Mesenchymal stem cell (in vitro differentiated cells and primary cell): ENCODE measurements around the gene CAAP1.

Experiments used
- DNase-seq: peaks from one replicate; pipeline ENCODE4 v3.0.0-alpha.2; 2013
- H2AFZ ChIP-seq: one replicate; pipeline ENCODE4 v1.6.1; 2013; ENCODE audit warnings: low read depth, mild to moderate bottlenecking, control low read depth, inconsistent platforms, low read length, moderate library complexity
- H2AK5ac ChIP-seq: 2 replicates; pipeline ENCODE4 v1.6.1; 2013; ENCODE audit warnings: low read length, moderate library complexity, mild to moderate bottlenecking, inconsistent platforms; ENCODE audit not compliant: severe bottlenecking
- H2BK120ac ChIP-seq: one replicate; pipeline ENCODE4 v1.6.1; 2013; ENCODE audit warnings: low read depth, mild to moderate bottlenecking, inconsistent platforms, low read length, moderate library complexity
- H2BK12ac ChIP-seq, 2 experiments: one replicate each; pipeline ENCODE4 v1.6.1; 2013; ENCODE audit warnings: inconsistent platforms in 2 of 2, low read length in 2 of 2, mild to moderate bottlenecking in 2 of 2, moderate library complexity in 2 of 2, control low read depth in 1 of 2
- H2BK15ac ChIP-seq: one replicate; pipeline ENCODE4 v1.6.1; 2013; ENCODE audit warnings: mild to moderate bottlenecking, low read depth, inconsistent platforms; ENCODE audit not compliant: poor library complexity, severe bottlenecking
- H2BK5ac ChIP-seq: 2 replicates; pipeline ENCODE4 v1.6.1; 2013; ENCODE audit warnings: low read depth, mild to moderate bottlenecking, low read length, control low read depth, inconsistent platforms; ENCODE audit not compliant: poor library complexity, severe bottlenecking
- H3K14ac ChIP-seq, 2 experiments: one replicate each; pipeline ENCODE4 v1.6.1; 2013; ENCODE audit warnings: inconsistent platforms in 2 of 2, low read length in 2 of 2, control low read depth in 1 of 2, mild to moderate bottlenecking in 1 of 2, moderate library complexity in 1 of 2
- H3K18ac ChIP-seq, 2 experiments: one replicate each; pipeline ENCODE4 v1.6.1; 2013; ENCODE audit warnings: inconsistent platforms in 2 of 2, low read length in 2 of 2, control low read depth in 1 of 2, low read depth in 1 of 2, mild to moderate bottlenecking in 1 of 2
- H3K23ac ChIP-seq, 2 experiments: one replicate each; pipeline ENCODE4 v1.6.1; 2013; ENCODE audit warnings: inconsistent platforms in 2 of 2, low read length in 2 of 2, mild to moderate bottlenecking in 2 of 2, moderate library complexity in 2 of 2, control low read depth in 1 of 2
- H3K27ac ChIP-seq: 2 replicates; pipeline ENCODE4 v1.5.1; 2013; ENCODE audit warnings: mild to moderate bottlenecking, moderate library complexity, low read length, control low read depth, inconsistent platforms; ENCODE audit not compliant: poor library complexity, severe bottlenecking
- H3K27me3 ChIP-seq, 2 experiments: 2 replicates each; pipeline versions ENCODE4 v1.6.1 to v1.7.0; 2013; ENCODE audit warnings: low read length in 2 of 2, mild to moderate bottlenecking in 2 of 2, moderate library complexity in 2 of 2, control low read depth in 1 of 2, inconsistent platforms in 1 of 2; ENCODE audit not compliant: control insufficient read depth in 1 of 2, insufficient read depth in 1 of 2
- H3K36me3 ChIP-seq, 2 experiments: 2 replicates each; pipeline versions ENCODE4 v1.6.1 to v1.7.0; 2013; ENCODE audit warnings: low read length in 2 of 2, control low read depth in 1 of 2, inconsistent platforms in 1 of 2, low read depth in 1 of 2, mild to moderate bottlenecking in 1 of 2; ENCODE audit not compliant: insufficient read depth in 2 of 2, control insufficient read depth in 1 of 2
- H3K4ac ChIP-seq, 2 experiments: one replicate each; pipeline ENCODE4 v1.6.1; 2013; ENCODE audit warnings: inconsistent platforms in 2 of 2, low read length in 2 of 2, mild to moderate bottlenecking in 2 of 2, moderate library complexity in 2 of 2, control low read depth in 1 of 2, low read depth in 1 of 2
- H3K4me1 ChIP-seq: 2 replicates; pipeline ENCODE4 v1.6.1; 2013; ENCODE audit warnings: low read depth, low read length, control low read depth; ENCODE audit not compliant: control insufficient read depth, insufficient read depth
- H3K4me2 ChIP-seq: 2 replicates; pipeline ENCODE4 v1.6.1; 2013; ENCODE audit warnings: low read length, mild to moderate bottlenecking, inconsistent platforms; ENCODE audit not compliant: poor library complexity, severe bottlenecking
- H3K4me3 ChIP-seq, 2 experiments: 2 replicates each; pipeline versions ENCODE4 v1.5.1 to v1.7.0; 2013; ENCODE audit warnings: low read length in 2 of 2, mild to moderate bottlenecking in 2 of 2, control low read depth in 1 of 2, low read depth in 1 of 2; ENCODE audit not compliant: insufficient read depth in 1 of 2
- H3K79me1 ChIP-seq: replicated peaks from 2 replicates; pipeline ENCODE4 v1.6.1; 2013; ENCODE audit warnings: mild to moderate bottlenecking, control low read depth, low read length, inconsistent platforms; ENCODE audit not compliant: poor library complexity, severe bottlenecking
- H3K9ac ChIP-seq: 2 replicates; pipeline ENCODE4 v1.7.0; 2013; ENCODE audit warnings: mild to moderate bottlenecking, low read length, moderate library complexity
- H3K9me3 ChIP-seq: 2 replicates; pipeline ENCODE4 v1.7.0; 2013; ENCODE audit warnings: mild to moderate bottlenecking, low read length; ENCODE audit not compliant: control insufficient read depth
- H4K8ac ChIP-seq: one replicate; pipeline ENCODE4 v1.6.1; 2013; ENCODE audit warnings: inconsistent platforms, mild to moderate bottlenecking, low read length, moderate library complexity
- H4K91ac ChIP-seq: one replicate; pipeline ENCODE4 v1.6.1; 2013; ENCODE audit warnings: mild to moderate bottlenecking, low read length, inconsistent platforms
- WGBS: methylation state at CpG from one replicate; pipeline ENCODE4 v1.1.7; 2013; ENCODE audit warnings: mixed read lengths; 5-methylcytosine and 5-hydroxymethylcytosine counted together

CAAP1 gene

GRCh38 chr9:26807161-26807560, 85.4 kb downstream of the CAAP1 start:
- Histone ChIP-seq H2AK5ac (no peak overlapping the region), H3K4me3 (no peak overlapping the region), H4K8ac (no peak overlapping the region), H3K9ac (no peak overlapping the region), H2BK5ac (no peak overlapping the region), H2BK12ac (no peak overlapping the region), H3K4me2 (no peak overlapping the region), H3K18ac (no peak overlapping the region), H3K36me3 (no peaks in the 10 kb centered on the region), H3K9me3 (peaks cover 4% of the 10 kb centered on the region), H3K4ac (no peak overlapping the region), H2AFZ (no peak overlapping the region), H2BK120ac (no peak overlapping the region), H3K14ac (no peak overlapping the region), H3K79me1 (no peaks in the 10 kb centered on the region), H3K4me1 (no peaks in the 10 kb centered on the region), H3K23ac (no peak overlapping the region), H3K27me3 (no peaks in the 10 kb centered on the region), H3K27ac (no peak overlapping the region), H4K91ac (no peak overlapping the region), H2BK15ac (no peak overlapping the region)
- no peak for DNase-seq
- WGBS: 67% methylated on average over 3 of the region's 5 CpGs

- no peak overlapping the region for H3K14ac ChIP-seq
- DNase-seq: no peak
These were observed 89.7 kb downstream of the CAAP1 start for GRCh38 chr9:26802921-26803320.

GRCh38 chr9:26801772-26802171, 90.8 kb downstream of the CAAP1 start:
- Histone ChIP-seq H3K4ac (no peak overlapping the region), H3K79me1 (no peaks in the 10 kb centered on the region), H2BK120ac (no peak overlapping the region), H2AK5ac (no peak overlapping the region), H2BK15ac (no peak overlapping the region), H2AFZ (no peak overlapping the region), H3K18ac (no peak overlapping the region), H3K4me1 (no peaks in the 10 kb centered on the region), H3K14ac (no peak overlapping the region), H3K4me2 (no peak overlapping the region), H4K8ac (no peak overlapping the region), H4K91ac (no peak overlapping the region), H3K27me3 (no peaks in the 10 kb centered on the region), H2BK5ac (no peak overlapping the region), H2BK12ac (no peak overlapping the region), H3K4me3 (no peak overlapping the region), H3K27ac (no peak overlapping the region), H3K9ac (no peak overlapping the region), H3K36me3 (no peaks in the 10 kb centered on the region), H3K23ac (no peak overlapping the region), H3K9me3 (no peaks in the 10 kb centered on the region)
- WGBS: 76% methylated on average over 3 of the region's 3 CpGs
- DNase-seq: no peak

More at GRCh38 chr9:26802921-26803320, 89.7 kb downstream of the CAAP1 start:
- Histone ChIP-seq H2AK5ac (no peak overlapping the region), H3K18ac (no peak overlapping the region), H4K91ac (no peak overlapping the region), H3K4me1 (no peaks in the 10 kb centered on the region), H3K27me3 (no peaks in the 10 kb centered on the region), H2AFZ (no peak overlapping the region), H3K9me3 (no peaks in the 10 kb centered on the region), H2BK5ac (no peak overlapping the region), H2BK15ac (no peak overlapping the region), H3K9ac (no peak overlapping the region), H3K79me1 (no peaks in the 10 kb centered on the region), H3K27ac (no peak overlapping the region), H3K36me3 (no peaks in the 10 kb centered on the region), H3K4ac (no peak overlapping the region), H2BK12ac (no peak overlapping the region), H2BK120ac (no peak overlapping the region), H3K4me2 (no peak overlapping the region), H3K23ac (no peak overlapping the region), H4K8ac (no peak overlapping the region), H3K4me3 (no peak overlapping the region)
- 89% methylated on average over 2 of the region's 2 CpGs for WGBS

GRCh38 chr9:26800322-26800721, 92.3 kb downstream of the CAAP1 start:
- no peak overlapping the region for H3K4me3 ChIP-seq
- no peaks in the 10 kb centered on the region for H3K79me1 ChIP-seq
- H3K27ac ChIP-seq: no peak overlapping the region
- H3K36me3 ChIP-seq: no peaks in the 10 kb centered on the region
- H3K18ac ChIP-seq: no peak overlapping the region
- no peaks in the 10 kb centered on the region for H3K4me1 ChIP-seq
- no peak overlapping the region for H2AFZ ChIP-seq
- H2BK12ac ChIP-seq: no peak overlapping the region
- H4K8ac ChIP-seq: no peak overlapping the region
- DNase-seq: no peak
- H3K14ac ChIP-seq: no peak overlapping the region
- no peak overlapping the region for H3K4me2 ChIP-seq
- H3K9ac ChIP-seq: no peak overlapping the region
- no peak overlapping the region for H2BK5ac ChIP-seq
- H2BK15ac ChIP-seq: no peak overlapping the region
- no peak overlapping the region for H2BK120ac ChIP-seq
- no peaks in the 10 kb centered on the region for H3K27me3 ChIP-seq
- H2AK5ac ChIP-seq: no peak overlapping the region
- no peak overlapping the region for H4K91ac ChIP-seq
- no peaks in the 10 kb centered on the region for H3K9me3 ChIP-seq
- no peak overlapping the region for H3K23ac ChIP-seq
- H3K4ac ChIP-seq: no peak overlapping the region
